Fibroblast of skin of left quadriceps (primary cell): ENCODE data around the gene MYRIP.

Source experiments
- DNase-seq, 2 experiments: peaks; one replicate each; pipeline ENCODE4 v3.0.0-alpha.2; 2013; ENCODE audit warnings: low read depth in 2 of 2

The MYRIP gene

GRCh38 chr3:40185029-40185695 lies 375.8 kb downstream of the MYRIP start:
- no peak for DNase-seq

DNA sequence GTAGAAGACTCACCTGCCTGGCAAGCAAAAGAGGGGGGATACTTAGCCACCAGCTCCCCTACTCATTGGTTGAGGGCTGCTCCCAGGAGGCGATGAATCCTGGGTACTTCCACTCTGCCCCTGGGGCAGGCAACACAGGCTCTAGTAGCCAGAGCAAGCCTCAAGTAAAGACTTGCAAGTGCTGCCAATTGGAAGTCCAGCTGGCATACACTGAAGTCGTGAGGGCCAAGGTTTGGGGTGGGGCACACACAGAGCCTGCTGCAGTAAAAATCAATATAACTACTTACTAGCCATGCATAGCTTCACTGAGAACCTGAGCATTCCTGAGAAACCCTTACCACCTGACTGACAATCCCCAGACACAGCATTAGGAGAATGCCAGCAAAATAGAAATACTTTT lies 377.1 kb downstream of the MYRIP start:
- DNase-seq: no peak

- no peak for DNase-seq
Measured at GRCh38 chr3:40187945-40188344, 378.5 kb downstream of the MYRIP start.

GRCh38 chr3:40189118-40189517 lies 379.7 kb downstream of the MYRIP start:
- no peak for DNase-seq

DNA sequence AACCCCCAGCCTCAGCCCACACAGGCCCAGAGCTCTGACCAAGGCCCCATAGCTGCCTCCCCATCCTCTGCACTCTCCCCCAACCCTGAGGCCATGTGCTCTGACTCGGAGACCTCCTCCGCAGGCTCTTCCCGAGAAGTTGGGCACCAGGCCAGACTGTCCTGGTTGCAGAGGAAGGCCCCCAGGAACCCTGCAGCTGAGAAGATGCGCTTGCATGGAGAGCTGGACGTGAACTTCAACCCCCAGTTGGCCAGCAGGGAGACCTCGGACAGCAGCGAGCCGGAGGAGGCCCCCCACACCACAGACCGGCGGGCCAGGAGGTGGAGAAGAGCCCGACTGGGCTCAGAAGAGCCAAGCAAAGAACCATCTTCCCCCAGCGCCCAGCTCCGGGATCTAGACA lies 380.6 kb downstream of the MYRIP start:
- DNase-seq: no peak

DNA sequence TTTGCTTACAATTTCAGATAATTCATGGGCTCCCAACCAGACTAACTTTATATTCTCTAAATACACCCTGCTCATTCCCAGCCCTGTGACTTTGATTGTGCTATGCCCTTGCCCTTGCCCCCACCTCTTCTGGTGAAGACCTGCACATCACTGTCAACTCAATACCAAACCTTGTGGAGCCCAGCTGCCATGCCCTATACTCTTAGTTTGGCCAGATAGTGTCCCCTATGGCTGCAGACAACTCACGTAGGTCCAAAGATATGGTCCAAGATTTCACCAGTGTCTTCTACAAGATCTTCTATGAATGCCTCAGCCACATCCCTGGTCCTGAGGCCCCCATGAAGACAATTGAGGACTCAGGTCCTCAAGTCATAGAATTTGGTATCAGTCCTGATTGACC lies 381.8 kb downstream of the MYRIP start:
- DNase-seq: no peak

- peak; percentile 20 to 21 for DNase-seq
Measured at GRCh38 chr3:40191850-40192448, 382.5 kb downstream of the MYRIP start.

DNA sequence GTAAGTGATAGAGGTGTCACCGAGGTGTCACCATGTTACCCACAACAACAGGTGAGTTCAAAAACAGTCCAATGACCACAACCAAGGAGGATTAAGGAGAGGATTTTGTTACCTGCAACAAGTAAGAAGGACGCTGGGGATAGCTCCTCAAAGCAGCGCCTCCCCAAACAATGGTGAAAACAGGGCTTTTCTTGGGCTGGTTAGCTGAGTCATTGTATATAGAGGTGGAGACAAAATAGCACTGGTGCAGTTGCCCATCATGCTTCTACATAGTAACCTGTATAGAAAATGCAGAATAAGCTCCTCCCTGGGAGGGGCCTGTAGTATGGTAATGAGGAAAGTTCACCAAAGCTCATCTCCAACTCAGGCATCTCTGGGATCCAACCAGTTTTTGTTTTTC lies 383.2 kb downstream of the MYRIP start:
- no peak for DNase-seq

- no peak for DNase-seq
Measured at GRCh38 chr3:40196966-40197365, 387.6 kb downstream of the MYRIP start.

DNA sequence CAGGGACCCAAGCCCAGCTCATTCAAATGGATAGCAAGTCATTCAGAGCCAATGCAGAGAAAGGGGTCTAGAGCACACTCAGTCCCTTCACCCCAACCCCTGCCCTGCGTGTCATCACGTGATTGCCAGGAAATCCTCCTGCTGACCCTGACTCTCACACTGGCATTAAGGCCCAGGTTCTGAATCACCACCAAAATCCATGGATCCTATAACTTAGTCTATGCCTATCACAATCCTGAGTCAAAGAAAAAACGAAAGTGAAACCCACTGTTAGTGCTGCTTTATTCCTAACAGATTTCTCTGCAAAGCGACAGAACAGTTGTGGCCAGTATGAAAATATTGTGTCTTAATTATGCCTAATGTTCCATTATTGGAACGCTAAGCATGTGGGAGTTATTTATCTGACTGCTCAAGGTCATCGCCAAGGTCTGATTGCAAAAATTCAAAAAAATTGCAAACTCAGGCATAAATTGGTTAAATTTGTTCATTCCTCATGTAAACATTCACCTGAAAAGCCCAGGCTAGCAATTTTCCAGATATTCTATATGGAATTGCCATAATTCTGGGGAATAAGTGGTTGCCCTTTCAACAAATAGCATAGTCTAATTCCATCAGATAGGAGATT lies 391.4 kb downstream of the MYRIP start:
- no peak for DNase-seq

- no peak for DNase-seq
Measured at GRCh38 chr3:40201770-40202169, 392.4 kb downstream of the MYRIP start.

DNA sequence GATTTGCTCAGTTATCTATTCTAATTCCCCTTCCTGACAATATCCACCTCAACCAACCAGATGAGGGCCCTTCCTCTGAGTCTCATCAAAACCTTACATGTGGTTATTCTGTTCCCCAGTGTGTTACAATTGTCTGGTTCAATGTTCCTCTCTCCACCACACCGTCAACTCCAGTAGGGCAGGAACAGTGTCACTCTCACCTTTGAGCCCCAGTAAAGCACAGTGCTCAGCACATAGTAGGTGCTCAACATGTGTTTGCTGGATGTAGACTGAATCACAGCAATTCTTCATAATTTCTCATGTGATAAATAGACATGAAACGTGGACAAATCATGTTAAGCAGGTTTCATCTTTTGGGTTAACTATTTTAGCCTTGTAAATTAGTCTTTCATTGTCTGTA lies 397.1 kb downstream of the MYRIP start:
- DNase-seq: no peak

- DNase-seq: peak in 1 of 2 experiments; percentile 1
Measured at GRCh38 chr3:40207796-40208195, 398.4 kb downstream of the MYRIP start.

GRCh38 chr3:40208251-40208650 lies 398.8 kb downstream of the MYRIP start:
- DNase-seq: no peak

- no peak for DNase-seq
Measured at GRCh38 chr3:40211579-40211978, 402.2 kb downstream of the MYRIP start.

GRCh38 chr3:40213556-40213955 lies 404.1 kb downstream of the MYRIP start:
- DNase-seq: no peak

DNA sequence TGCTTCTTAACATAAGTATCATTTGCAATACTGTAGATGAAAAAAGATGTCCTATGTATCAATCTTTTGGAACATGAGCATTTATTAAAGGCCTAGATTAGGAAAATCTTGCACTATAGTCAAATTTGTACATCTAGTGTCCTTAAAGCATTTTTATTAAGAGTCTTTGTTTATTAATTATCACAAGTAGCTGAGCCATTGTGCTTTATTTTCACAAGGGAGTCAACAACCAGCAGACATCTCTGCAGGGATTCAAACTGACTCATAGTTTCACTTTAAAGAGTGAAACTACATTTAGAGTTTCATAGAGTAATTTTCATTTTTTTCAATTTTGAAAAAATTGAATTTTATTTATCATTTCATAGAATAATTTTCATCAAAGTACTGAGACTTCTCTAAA lies 405.6 kb downstream of the MYRIP start:
- DNase-seq: no peak

- DNase-seq: no peak
Measured at GRCh38 chr3:40216471-40216870, 407.1 kb downstream of the MYRIP start.

GRCh38 chr3:40223856-40224255 lies 414.4 kb downstream of the MYRIP start:
- no peak for DNase-seq

GRCh38 chr3:40224796-40225515 lies 415.5 kb downstream of the MYRIP start:
- DNase-seq: no peak

DNA sequence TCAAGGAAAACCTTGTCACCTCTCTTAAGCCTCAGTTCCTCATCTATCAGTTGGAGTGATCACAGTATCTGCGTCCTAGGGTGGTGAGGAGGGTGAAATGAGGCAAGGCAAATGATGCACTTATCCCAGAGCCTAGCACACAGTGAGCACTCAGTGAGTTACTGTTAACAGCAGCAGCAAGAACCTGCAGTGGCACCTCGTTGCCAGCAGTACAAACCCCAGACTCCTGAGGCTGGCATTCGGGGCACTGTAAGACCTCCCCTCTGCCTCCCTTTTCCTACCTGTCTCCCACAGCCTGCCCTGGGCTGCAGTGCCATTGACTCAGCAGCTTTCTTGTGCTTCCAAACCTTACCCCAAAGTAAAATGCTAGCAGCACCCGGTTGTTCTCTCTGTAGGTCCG lies 417.2 kb downstream of the MYRIP start:
- no peak for DNase-seq

GRCh38 chr3:40228792-40229350 lies 419.5 kb downstream of the MYRIP start:
- DNase-seq: no peak
